HepG2 (cell line): ENCODE data around the gene TUT4. TPM values are rescaled to one million over a fixed set of nuclear protein-coding genes. Genes with fewer than 3 reads are reported as not detected.

Source experiments
- AGO1 ChIP-seq: fragments of 200-400 bp; formaldehyde crosslinking; IDR thresholded peaks from 2 replicates; pipeline ENCODE4 v1.6.1; 2017; ENCODE audit warnings: mild to moderate bottlenecking, low read depth, low read length, moderate library complexity; ENCODE audit not compliant: poor library complexity, severe bottlenecking
- ATF6 ChIP-seq: sonication (generic); formaldehyde crosslinking; conservative IDR thresholded peaks from 2 replicates; pipeline ENCODE4 v1.4.0; 2020; ENCODE audit warnings: missing genetic modification reagents
- CBX5 ChIP-seq: sonication (generic); formaldehyde crosslinking; IDR thresholded peaks from 2 replicates; pipeline ENCODE4 v1.4.0; 2020; ENCODE audit warnings: missing genetic modification reagents, borderline replicate concordance
- ELF1 ChIP-seq: sonication (generic); formaldehyde crosslinking; IDR thresholded peaks from 2 replicates; pipeline ENCODE4 v1.4.0; 2020; ENCODE audit warnings: missing genetic modification reagents
- ERF ChIP-seq: IDR thresholded peaks from 2 replicates; pipeline ENCODE4 v1.6.1; 2018; ENCODE audit warnings: missing biosample characterization, missing genetic modification reagents
- ETS1 ChIP-seq: sonication (generic); formaldehyde crosslinking; IDR thresholded peaks from 2 replicates; pipeline ENCODE4 v1.4.0; 2020; ENCODE audit warnings: missing genetic modification reagents
- FOXK1 ChIP-seq: sonication (generic); formaldehyde crosslinking; IDR thresholded peaks from 2 replicates; pipeline ENCODE4 v1.4.0; 2020; ENCODE audit warnings: low read depth, missing genetic modification reagents, borderline replicate concordance
- FOXP4 ChIP-seq: sonication (generic); formaldehyde crosslinking; IDR thresholded peaks from 2 replicates; pipeline ENCODE4 v1.4.0; 2020; ENCODE audit warnings: missing genetic modification reagents
- HNRNPLL ChIP-seq: fragments of 200-400 bp; formaldehyde crosslinking; IDR thresholded peaks from 2 replicates; pipeline ENCODE4 v1.6.1; 2017; ENCODE audit warnings: mild to moderate bottlenecking, low read depth, low read length; ENCODE audit not compliant: poor library complexity, severe bottlenecking
- IRF2 ChIP-seq: IDR thresholded peaks from 2 replicates; pipeline ENCODE4 v1.6.1; 2018; ENCODE audit warnings: missing genetic modification reagents, missing compliant biosample characterization
- MEF2D ChIP-seq: sonication (generic); formaldehyde crosslinking; IDR thresholded peaks from 2 replicates; pipeline ENCODE4 v1.5.1; 2020; ENCODE audit warnings: mild to moderate bottlenecking, missing genetic modification reagents
- NAIF1 ChIP-seq: sonication (generic); formaldehyde crosslinking; IDR thresholded peaks from 2 replicates; pipeline ENCODE4 v1.5.0; 2020; ENCODE audit warnings: mild to moderate bottlenecking, missing genetic modification reagents, borderline replicate concordance
- NR2F6 ChIP-seq, 2 experiments: IDR thresholded peaks; 2 replicates each; pipeline ENCODE4 v1.6.1; 2016; ENCODE audit warnings: antibody characterized with exemption in 1 of 2, mild to moderate bottlenecking in 1 of 2
- RBFOX2 ChIP-seq: fragments of 200-400 bp; formaldehyde crosslinking; IDR thresholded peaks from 2 replicates; pipeline ENCODE4 v1.6.1; 2017; ENCODE audit warnings: low read depth, mild to moderate bottlenecking, low read length
- SIN3B ChIP-seq: fragments of 150-350 bp; IDR thresholded peaks from 2 replicates; pipeline ENCODE4 v1.6.1; 2014; ENCODE audit warnings: low read length
- SMAD1 ChIP-seq: sonication (generic); formaldehyde crosslinking; IDR thresholded peaks from 2 replicates; pipeline ENCODE4 v1.4.0; 2020; ENCODE audit warnings: missing genetic modification reagents, low read depth, mild to moderate bottlenecking, borderline replicate concordance
- SMAD3 ChIP-seq: sonication (generic); formaldehyde crosslinking; IDR thresholded peaks from 2 replicates; pipeline ENCODE4 v1.4.0; 2020; ENCODE audit warnings: missing genetic modification reagents
- SMYD3 ChIP-seq: sonication (generic); formaldehyde crosslinking; IDR thresholded peaks from 2 replicates; pipeline ENCODE4 v1.8.1; 2023; ENCODE audit warnings: mild to moderate bottlenecking, missing genetic modification reagents
- THYN1 ChIP-seq: sonication (generic); formaldehyde crosslinking; IDR thresholded peaks from 2 replicates; pipeline ENCODE4 v1.8.1; 2023; ENCODE audit warnings: low read depth, mild to moderate bottlenecking, moderate library complexity, missing genetic modification reagents, borderline replicate concordance
- ZBTB7B ChIP-seq: sonication (generic); formaldehyde crosslinking; IDR thresholded peaks from 2 replicates; pipeline ENCODE4 v1.4.0; 2020; ENCODE audit warnings: missing genetic modification reagents
- ZFP91 ChIP-seq: sonication (generic); formaldehyde crosslinking; IDR thresholded peaks from 2 replicates; pipeline ENCODE4 v1.9.0; 2022; ENCODE audit warnings: missing genetic modification reagents, mild to moderate bottlenecking, borderline replicate concordance
- ZKSCAN1 ChIP-seq: fragments of 150-350 bp; IDR thresholded peaks from 2 replicates; pipeline ENCODE4 v1.6.1; 2014; ENCODE audit warnings: low read length
- ZNF501 ChIP-seq: sonication (generic); formaldehyde crosslinking; IDR thresholded peaks from 2 replicates; pipeline ENCODE4 v1.5.1; 2020; ENCODE audit warnings: mild to moderate bottlenecking, moderate library complexity, missing genetic modification reagents
- polyA plus RNA-seq, 8 experiments: library from polyadenylated mRNA; depleted of rRNA in 3 of 8; stranded (reverse) in 7 of 8; unstranded in 1 of 8; fragments of >200 nt; fragmentation: Illumina TruSeq in 4 of 8; extraction: Trizol in 4 of 8; gene quantifications; 2 replicates each; pipeline versions ENCODE4 v1.2.1 to v1.2.3, GENCODE V29; 2011 to 2016; ENCODE audit warnings: low read depth in 4 of 8, missing spikeins in 1 of 8, mixed read lengths in 1 of 8; ENCODE audit not compliant: insufficient read depth in 1 of 8
- total RNA-seq, 5 experiments: library from RNA; depleted of rRNA; stranded (reverse); fragments of >200 nt; fragmentation: Illumina TruSeq; extraction: Trizol; gene quantifications; 2 replicates each; pipeline ENCODE4 v1.2.3, GENCODE V29; 2016; ENCODE audit warnings: low read depth in 1 of 5

Gene TUT4
- total and polyA plus RNA-seq, 2 of the 13 experiments (the other 11 are each of a cell fraction or from before 2014, with no cell fraction given): 44.7 to 53.5 TPM

GRCh38 chr1:52553362-52554266 lies 722 bp upstream of the TUT4 start (continued):
- peak; percentile 76; the same call in 1 of the 2 replicates for TF ChIP-seq SMAD1 (CRISPR knock-in tag)
- no peak for TF ChIP-seq AGO1
- no peak for TF ChIP-seq THYN1 (CRISPR knock-in tag)
- no peak for TF ChIP-seq ATF6 (CRISPR knock-in tag)
- no peak for TF ChIP-seq NAIF1 (CRISPR knock-in tag)
- TF ChIP-seq ZBTB7B: peak; percentile 74; the same call in 1 of the 2 replicates
- TF ChIP-seq FOXK1 (CRISPR knock-in tag): peak; percentile 36; the same call in 1 of the 2 replicates
- TF ChIP-seq SIN3B: no peak
- peak; percentile 17; the same call in 1 of the 2 replicates for TF ChIP-seq ZFP91
- peak; percentile 46 for TF ChIP-seq HNRNPLL
- no peak for TF ChIP-seq ZKSCAN1
- peak; percentile 77 for TF ChIP-seq RBFOX2
- no peak for TF ChIP-seq SMYD3 (CRISPR knock-in tag)
- TF ChIP-seq IRF2 (CRISPR knock-in tag): no peak
- no peak for TF ChIP-seq ERF (CRISPR knock-in tag)
- TF ChIP-seq ELF1 (CRISPR knock-in tag): no peak
- 0 out of 2 replicates have a peak, but pooled peaks have one; percentile 32 for TF ChIP-seq MEF2D (CRISPR knock-in tag)
- peak; percentile 41; the same call in 1 of the 2 replicates for TF ChIP-seq FOXP4 (CRISPR knock-in tag)
- no peak for TF ChIP-seq ETS1 (CRISPR knock-in tag)
- no peak for TF ChIP-seq NR2F6 (IDR thresholded peaks at IDR 0.05)
- TF ChIP-seq NR2F6 (CRISPR knock-in tag; IDR thresholded peaks at IDR 0.05): no peak; the same call in 1 of the 2 replicates
- no peak for TF ChIP-seq CBX5
- TF ChIP-seq SMAD3: no peak
- TF ChIP-seq ZNF501 (CRISPR knock-in tag): peak; percentile 44; the same call in 1 of the 2 replicates
